HepG2 (cell line): ENCODE data around the gene WDFY1. TPM values are rescaled to one million over a fixed set of nuclear protein-coding genes. Genes with fewer than 3 reads are reported as not detected.

Source experiments
- FOXA1 ChIP-seq, 2 experiments: fragments of 450-650 bp in 1 of 2; sonication (generic) in 1 of 2; formaldehyde crosslinking in 1 of 2; IDR thresholded peaks; 2 replicates each; pipeline versions ENCODE4 v1.4.0 to v1.6.1; 2016 to 2020; ENCODE audit warnings: missing genetic modification reagents in 1 of 2
- KMT2A ChIP-seq: sonication (generic); formaldehyde crosslinking; IDR thresholded peaks from 2 replicates; pipeline ENCODE4 v1.4.0; 2020; ENCODE audit warnings: missing genetic modification reagents
- MATR3 ChIP-seq: sonication (generic); formaldehyde crosslinking; IDR thresholded peaks from 2 replicates; pipeline ENCODE4 v1.4.0; 2020; ENCODE audit warnings: missing genetic modification reagents
- NFKB2 ChIP-seq: sonication (generic); formaldehyde crosslinking; IDR thresholded peaks from 2 replicates; pipeline ENCODE4 v1.4.0; 2020; ENCODE audit warnings: missing genetic modification reagents, borderline replicate concordance
- PAX8 ChIP-seq: sonication (generic); formaldehyde crosslinking; IDR thresholded peaks from 2 replicates; pipeline ENCODE4 v1.8.0; 2022; ENCODE audit warnings: mild to moderate bottlenecking, missing genetic modification reagents, borderline replicate concordance
- POLR2A ChIP-seq, 2 experiments: IDR thresholded peaks; 2 replicates each; pipeline ENCODE4 v1.6.1; 2011; ENCODE audit warnings: low read depth in 2 of 2, low read length in 2 of 2, mild to moderate bottlenecking in 1 of 2, moderate library complexity in 1 of 2; ENCODE audit not compliant: insufficient read depth in 1 of 2
- SMAD3 ChIP-seq: sonication (generic); formaldehyde crosslinking; IDR thresholded peaks from 2 replicates; pipeline ENCODE4 v1.4.0; 2020; ENCODE audit warnings: missing genetic modification reagents
- SMARCC2 ChIP-seq: fragments of 450-650 bp; IDR thresholded peaks from 2 replicates; pipeline ENCODE4 v1.6.1; 2017; ENCODE audit warnings: antibody characterized with exemption, mild to moderate bottlenecking
- SPEN ChIP-seq: sonication (generic); formaldehyde crosslinking; IDR thresholded peaks from 2 replicates; pipeline ENCODE4 v1.5.1; 2020; ENCODE audit warnings: low read depth, mild to moderate bottlenecking, missing genetic modification reagents
- ZKSCAN5 ChIP-seq: sonication (generic); formaldehyde crosslinking; IDR thresholded peaks from 2 replicates; pipeline ENCODE4 v1.5.1; 2020; ENCODE audit warnings: mild to moderate bottlenecking, missing genetic modification reagents
- ZNF225 ChIP-seq: sonication (generic); formaldehyde crosslinking; IDR thresholded peaks from 2 replicates; pipeline ENCODE4 v1.4.0; 2020; ENCODE audit warnings: mild to moderate bottlenecking, missing genetic modification reagents
- ZNF615 ChIP-seq: sonication (generic); formaldehyde crosslinking; IDR thresholded peaks from 2 replicates; pipeline ENCODE4 v1.5.0; 2020; ENCODE audit warnings: mild to moderate bottlenecking, missing genetic modification reagents, borderline replicate concordance
- polyA plus RNA-seq, 8 experiments: library from polyadenylated mRNA; depleted of rRNA in 3 of 8; stranded (reverse) in 7 of 8; unstranded in 1 of 8; fragments of >200 nt; fragmentation: Illumina TruSeq in 4 of 8; extraction: Trizol in 4 of 8; gene quantifications; 2 replicates each; pipeline versions ENCODE4 v1.2.1 to v1.2.3, GENCODE V29; 2011 to 2016; ENCODE audit warnings: low read depth in 4 of 8, missing spikeins in 1 of 8, mixed read lengths in 1 of 8; ENCODE audit not compliant: insufficient read depth in 1 of 8
- total RNA-seq, 5 experiments: library from RNA; depleted of rRNA; stranded (reverse); fragments of >200 nt; fragmentation: Illumina TruSeq; extraction: Trizol; gene quantifications; 2 replicates each; pipeline ENCODE4 v1.2.3, GENCODE V29; 2016; ENCODE audit warnings: low read depth in 1 of 5
- TF ChIP-seq, protein P1 (sequence below): sonication (generic); formaldehyde crosslinking; IDR thresholded peaks from 2 replicates; pipeline ENCODE4 v1.9.0; 2021; ENCODE audit warnings: missing genetic modification reagents, mild to moderate bottlenecking, borderline replicate concordance
- TF ChIP-seq, protein P2 (sequence below), 2 experiments: sonication (generic) in 1 of 2; formaldehyde crosslinking in 1 of 2; IDR thresholded peaks; 2 replicates each; pipeline versions ENCODE4 v1.5.1 to v1.6.1; 2011 to 2020; ENCODE audit warnings: borderline replicate concordance in 1 of 2, low read depth in 1 of 2, low read length in 1 of 2, mild to moderate bottlenecking in 1 of 2, missing genetic modification reagents in 1 of 2, moderate library complexity in 1 of 2
- TF ChIP-seq, protein P3 (sequence below): sonication (generic); formaldehyde crosslinking; IDR thresholded peaks from 2 replicates; pipeline ENCODE4 v1.4.0; 2020; ENCODE audit warnings: mild to moderate bottlenecking, missing genetic modification reagents

Gene WDFY1
- total and polyA plus RNA-seq, 2 of the 13 experiments (the other 11 are each of a cell fraction or from before 2014, with no cell fraction given) = 77.0 to 78.4 TPM

DNA sequence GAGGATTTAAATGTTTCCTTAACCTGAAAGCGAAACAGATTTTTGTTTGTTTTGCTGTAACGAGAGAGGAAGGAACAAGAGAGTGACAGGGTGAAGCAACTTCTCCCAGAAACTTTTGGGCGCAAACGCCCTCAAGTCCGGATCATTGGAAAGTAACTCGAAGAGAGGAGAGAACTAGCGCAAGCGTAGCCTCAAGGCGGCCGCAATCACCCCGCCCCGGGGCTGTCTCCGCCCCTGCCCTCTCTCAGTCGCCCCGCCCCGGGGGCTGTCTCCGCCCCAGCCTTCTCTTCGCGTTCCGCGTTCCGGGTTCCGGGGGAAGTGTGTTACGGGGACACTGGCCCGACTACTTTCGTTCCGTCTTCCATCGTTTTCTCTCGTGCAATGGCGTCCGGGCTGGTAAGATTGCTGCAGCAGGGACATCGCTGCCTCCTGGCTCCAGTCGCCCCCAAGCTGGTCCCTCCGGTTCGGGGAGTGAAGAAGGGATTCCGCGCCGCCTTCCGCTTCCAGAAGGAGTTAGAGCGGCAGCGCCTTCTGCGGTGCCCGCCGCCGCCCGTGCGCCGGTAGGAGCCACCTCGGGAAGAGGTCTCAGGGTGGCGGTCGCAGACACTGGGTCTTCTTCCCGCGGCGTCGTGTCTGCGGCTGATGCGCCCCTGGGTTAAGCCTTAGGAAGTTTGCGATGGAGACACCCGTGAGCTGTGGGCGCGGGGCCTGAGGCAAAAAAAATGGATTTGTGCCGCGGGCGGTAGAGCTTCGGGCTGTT, 12.1 kb upstream of the WDFY1 start, which contains the start of gene MRPL44 (continued):
- TF ChIP-seq, protein P1, sequence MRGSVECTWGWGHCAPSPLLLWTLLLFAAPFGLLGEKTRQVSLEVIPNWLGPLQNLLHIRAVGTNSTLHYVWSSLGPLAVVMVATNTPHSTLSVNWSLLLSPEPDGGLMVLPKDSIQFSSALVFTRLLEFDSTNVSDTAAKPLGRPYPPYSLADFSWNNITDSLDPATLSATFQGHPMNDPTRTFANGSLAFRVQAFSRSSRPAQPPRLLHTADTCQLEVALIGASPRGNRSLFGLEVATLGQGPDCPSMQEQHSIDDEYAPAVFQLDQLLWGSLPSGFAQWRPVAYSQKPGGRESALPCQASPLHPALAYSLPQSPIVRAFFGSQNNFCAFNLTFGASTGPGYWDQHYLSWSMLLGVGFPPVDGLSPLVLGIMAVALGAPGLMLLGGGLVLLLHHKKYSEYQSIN (CRISPR knock-in tag) = 0 out of 2 replicates have a peak, but pooled peaks have one; percentile 50
- peak; percentile 99 for TF ChIP-seq SMAD3 (CRISPR knock-in tag)
- TF ChIP-seq POLR2A (IDR thresholded peaks at IDR 0.05; ENCODE audit: insufficient read depth in 1 of 2, low read depth in 2 of 2, low read length in 2 of 2) = peak; percentile 86 to 92
- no peak for TF ChIP-seq SMARCC2
- peak; percentile 98 for TF ChIP-seq ZNF225 (CRISPR knock-in tag)
- TF ChIP-seq NFKB2 (CRISPR knock-in tag) = peak; percentile 92; the same call in 1 of the 2 replicates
- TF ChIP-seq ZKSCAN5 (CRISPR knock-in tag) = no peak
- TF ChIP-seq, protein P2, sequence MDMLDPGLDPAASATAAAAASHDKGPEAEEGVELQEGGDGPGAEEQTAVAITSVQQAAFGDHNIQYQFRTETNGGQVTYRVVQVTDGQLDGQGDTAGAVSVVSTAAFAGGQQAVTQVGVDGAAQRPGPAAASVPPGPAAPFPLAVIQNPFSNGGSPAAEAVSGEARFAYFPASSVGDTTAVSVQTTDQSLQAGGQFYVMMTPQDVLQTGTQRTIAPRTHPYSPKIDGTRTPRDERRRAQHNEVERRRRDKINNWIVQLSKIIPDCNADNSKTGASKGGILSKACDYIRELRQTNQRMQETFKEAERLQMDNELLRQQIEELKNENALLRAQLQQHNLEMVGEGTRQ (IDR thresholded peaks at IDR 0.05; ENCODE audit: low read depth, low read length) = no peak
- TF ChIP-seq, protein P2 (CRISPR knock-in tag; IDR thresholded peaks at IDR 0.05; ENCODE audit: borderline replicate concordance) = peak; percentile 43; the same call in 1 of the 2 replicates
- no peak for TF ChIP-seq MATR3 (CRISPR knock-in tag)
- peak; percentile 98 for TF ChIP-seq ZNF615 (CRISPR knock-in tag)
- peak; percentile 94; the same call in 1 of the 2 replicates for TF ChIP-seq PAX8
- TF ChIP-seq, protein P3, sequence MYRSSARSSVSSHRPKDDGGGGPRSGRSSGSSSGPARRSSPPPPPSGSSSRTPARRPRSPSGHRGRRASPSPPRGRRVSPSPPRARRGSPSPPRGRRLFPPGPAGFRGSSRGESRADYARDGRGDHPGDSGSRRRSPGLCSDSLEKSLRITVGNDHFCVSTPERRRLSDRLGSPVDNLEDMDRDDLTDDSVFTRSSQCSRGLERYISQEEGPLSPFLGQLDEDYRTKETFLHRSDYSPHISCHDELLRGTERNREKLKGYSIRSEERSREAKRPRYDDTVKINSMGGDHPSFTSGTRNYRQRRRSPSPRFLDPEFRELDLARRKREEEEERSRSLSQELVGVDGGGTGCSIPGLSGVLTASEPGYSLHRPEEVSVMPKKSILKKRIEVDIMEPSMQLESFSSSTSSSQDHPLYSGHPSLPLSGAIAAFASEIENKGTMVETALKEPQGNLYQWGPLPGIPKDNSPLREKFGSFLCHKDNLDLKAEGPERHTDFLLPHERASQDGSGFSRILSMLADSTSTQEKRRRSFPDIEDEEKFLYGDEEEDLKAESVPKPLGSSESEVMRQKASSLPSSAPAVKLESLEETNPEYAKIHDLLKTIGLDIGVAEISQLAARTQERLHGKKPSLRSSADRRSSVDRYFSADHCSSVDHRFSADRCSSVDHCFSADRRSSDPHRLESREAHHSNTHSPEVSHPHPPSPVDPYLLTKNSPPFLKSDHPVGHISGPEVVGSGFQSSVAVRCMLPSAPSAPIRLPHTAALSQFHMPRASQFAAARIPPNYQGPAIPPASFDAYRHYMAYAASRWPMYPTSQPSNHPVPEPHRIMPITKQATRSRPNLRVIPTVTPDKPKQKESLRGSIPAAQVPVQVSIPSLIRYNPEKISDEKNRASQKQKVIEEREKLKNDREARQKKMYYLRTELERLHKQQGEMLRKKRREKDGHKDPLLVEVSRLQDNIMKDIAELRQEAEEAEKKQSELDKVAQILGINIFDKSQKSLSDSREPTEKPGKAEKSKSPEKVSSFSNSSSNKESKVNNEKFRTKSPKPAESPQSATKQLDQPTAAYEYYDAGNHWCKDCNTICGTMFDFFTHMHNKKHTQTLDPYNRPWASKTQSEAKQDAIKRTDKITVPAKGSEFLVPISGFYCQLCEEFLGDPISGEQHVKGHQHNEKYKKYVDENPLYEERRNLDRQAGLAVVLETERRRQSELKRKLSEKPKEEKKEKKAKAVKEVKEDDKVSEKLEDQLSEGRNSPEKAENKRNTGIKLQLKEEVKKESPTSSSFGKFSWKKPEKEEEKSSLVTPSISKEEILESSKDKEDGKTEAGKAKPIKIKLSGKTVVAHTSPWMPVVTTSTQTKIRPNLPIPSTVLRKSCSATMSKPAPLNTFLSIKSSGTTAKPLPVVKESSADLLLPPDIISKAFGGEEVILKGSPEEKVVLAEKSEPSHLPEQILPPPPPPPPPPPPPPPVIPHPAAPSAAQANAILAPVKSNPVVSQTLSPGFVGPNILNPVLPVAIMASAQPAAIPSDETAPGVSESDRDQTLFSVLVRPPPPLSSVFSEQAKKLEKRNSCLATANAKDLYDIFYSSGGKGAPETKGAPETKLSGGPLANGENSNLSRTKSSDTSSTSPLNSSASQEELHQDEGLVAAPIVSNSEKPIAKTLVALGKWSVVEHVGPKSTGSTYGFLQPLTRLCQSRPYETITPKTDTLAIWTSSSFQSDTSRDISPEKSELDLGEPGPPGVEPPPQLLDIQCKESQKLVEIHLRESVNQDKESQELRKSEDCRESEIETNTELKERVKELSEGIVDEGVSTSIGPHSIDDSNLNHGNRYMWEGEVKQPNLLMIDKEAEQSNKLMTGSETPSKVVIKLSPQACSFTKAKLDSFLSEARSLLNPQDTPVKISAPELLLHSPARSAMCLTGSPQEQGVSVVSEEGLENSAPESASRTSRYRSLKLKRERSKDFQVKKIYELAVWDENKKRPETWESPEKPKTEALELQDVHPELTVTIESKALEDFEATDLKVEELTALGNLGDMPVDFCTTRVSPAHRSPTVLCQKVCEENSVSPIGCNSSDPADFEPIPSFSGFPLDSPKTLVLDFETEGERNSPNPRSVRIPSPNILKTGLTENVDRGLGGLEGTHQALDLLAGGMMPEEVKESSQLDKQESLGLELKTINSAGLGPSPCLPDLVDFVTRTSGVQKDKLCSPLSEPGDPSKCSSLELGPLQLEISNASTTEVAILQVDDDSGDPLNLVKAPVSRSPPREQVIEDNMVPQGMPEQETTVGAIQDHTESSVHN (CRISPR knock-in tag) = peak; percentile 99
- peak; percentile 99 for TF ChIP-seq SPEN (CRISPR knock-in tag)
- peak; percentile 100 for TF ChIP-seq KMT2A (CRISPR knock-in tag)
- TF ChIP-seq FOXA1 (IDR thresholded peaks at IDR 0.05) = no peak
- TF ChIP-seq FOXA1 (CRISPR knock-in tag; IDR thresholded peaks at IDR 0.05) = peak; percentile 71
